GM19238 (cell line): ENCODE data around the gene FBXO45.
"Not testable (repeated sequence)": the region's sequence is repeated elsewhere in the genome, so short reads cannot be mapped to it uniquely, and the experiment has no call there.

ENCODE experiments used
- DNase-seq: peaks from one replicate; pipeline ENCODE4 v3.0.0; 2011; ENCODE audit warnings: low spot score; ENCODE audit not compliant: insufficient read length

FBXO45 gene

DNA sequence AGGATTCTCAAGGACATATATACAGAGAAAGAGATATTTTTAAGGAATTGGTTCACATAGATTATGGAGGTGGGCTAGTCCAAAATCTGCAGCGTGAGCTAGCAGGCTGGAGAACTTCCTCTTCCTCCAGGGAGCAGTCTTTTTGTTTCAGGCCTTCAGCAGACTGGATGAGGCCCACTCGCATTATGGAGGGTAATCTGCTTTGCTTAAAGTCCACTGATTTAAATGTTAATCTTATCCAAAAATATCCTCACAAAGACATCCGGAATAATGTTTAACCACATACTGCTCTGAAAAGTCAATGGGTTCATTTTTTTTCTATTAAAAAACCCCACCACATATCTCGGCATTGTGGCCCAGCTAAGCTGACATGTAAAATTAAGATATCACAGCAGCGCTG lies 48.8 kb downstream of the FBXO45 start:
- DNase-seq: no peak

DNA sequence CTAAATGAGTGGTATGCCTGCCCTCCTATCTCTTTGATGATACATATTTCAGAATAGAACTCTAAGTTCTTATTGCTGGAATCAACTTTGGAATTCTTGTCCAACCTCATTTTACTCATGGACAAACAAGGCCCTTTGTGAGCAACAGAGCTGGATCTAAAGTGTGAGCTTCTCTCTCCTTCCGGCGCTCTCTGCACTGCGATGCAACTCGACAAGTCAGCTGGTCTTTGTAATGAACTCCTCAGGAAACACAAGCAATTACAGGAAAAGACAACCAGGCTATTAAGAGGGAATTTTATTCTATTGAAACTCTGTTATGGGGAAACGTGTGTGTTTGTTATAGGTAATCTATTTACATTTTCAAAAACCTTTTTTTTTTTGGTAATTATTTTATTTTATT lies 50.8 kb downstream of the FBXO45 start:
- no peak for DNase-seq

DNA sequence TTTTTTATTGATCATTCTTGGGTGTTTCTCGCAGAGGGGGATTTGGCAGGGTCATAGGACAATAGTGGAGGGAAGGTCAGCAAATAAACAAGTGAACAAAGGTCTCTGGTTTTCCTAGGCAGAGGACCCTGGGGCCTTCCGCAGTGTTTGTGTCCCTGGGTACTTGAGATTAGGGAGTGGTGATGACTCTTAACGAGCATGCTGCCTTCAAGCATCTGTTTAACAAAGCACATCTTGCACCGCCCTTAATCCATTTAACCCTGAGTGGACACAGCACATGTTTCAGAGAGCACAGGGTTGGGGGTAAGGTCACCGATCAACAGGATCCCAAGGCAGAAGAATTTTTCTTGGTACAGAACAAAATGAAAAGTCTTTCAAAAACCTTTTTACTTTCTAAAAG lies 51.2 kb downstream of the FBXO45 start:
- DNase-seq: not testable (repeated sequence)

DNA sequence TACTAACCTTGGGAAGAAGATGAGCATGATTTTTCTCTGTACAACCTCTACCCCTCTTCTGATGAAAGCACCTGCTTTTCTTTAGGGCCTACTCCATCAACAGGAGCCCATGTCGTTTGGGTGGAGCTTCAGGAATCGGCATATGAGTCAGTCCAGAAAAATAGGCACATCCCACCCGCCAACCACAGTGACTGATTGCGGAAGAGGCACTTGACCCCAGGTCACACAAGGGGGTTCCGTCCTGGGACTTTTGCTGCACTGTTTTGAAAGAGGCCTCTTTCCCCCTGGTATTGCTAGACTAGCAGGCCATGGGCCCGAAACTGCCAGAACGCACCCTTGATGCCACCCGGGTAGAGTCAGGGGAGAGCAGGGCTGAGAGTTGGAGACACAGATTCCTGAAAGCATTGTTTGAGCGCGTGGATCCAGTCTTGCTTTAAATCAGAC lies 51.7 kb downstream of the FBXO45 start:
- DNase-seq: no peak

DNA sequence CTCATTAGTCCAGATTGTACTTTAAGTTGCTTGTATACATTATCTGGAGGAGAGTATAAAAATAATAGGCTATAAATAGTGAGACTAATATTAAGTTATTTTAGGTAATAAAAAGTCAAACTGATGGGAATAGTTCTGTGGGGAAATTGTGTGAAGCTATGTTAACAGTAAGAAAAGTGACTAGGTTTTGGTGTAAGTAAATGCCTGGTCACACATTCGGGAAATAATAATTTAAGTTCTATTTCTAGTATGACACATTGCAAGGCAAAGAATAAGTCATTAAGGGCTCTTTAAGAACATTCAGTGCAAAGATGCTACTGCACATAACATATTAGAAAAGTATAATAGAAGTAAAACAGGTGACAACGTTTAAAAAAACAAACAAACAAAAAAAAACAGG lies 52.2 kb downstream of the FBXO45 start:
- no peak for DNase-seq

DNA sequence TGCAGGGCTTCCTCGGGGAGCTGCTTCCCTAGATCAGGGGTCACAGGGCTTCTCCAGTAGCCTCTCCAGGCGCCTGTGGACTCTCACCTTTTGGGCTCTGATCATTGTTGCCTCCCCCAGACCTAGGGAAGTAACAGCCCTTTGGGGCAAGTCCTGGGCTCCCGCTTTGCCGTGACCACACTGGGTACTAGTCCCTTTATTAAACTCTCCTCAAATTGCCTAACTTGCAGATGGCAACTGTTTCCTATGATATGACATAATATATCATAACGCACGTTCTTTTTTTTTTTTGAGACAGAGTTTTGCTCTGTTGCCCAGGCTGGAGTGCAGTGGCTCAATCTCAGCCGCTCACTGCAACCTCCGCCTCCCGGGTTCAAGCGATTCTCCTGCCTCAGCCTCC lies 53.2 kb downstream of the FBXO45 start:
- no peak for DNase-seq

DNA sequence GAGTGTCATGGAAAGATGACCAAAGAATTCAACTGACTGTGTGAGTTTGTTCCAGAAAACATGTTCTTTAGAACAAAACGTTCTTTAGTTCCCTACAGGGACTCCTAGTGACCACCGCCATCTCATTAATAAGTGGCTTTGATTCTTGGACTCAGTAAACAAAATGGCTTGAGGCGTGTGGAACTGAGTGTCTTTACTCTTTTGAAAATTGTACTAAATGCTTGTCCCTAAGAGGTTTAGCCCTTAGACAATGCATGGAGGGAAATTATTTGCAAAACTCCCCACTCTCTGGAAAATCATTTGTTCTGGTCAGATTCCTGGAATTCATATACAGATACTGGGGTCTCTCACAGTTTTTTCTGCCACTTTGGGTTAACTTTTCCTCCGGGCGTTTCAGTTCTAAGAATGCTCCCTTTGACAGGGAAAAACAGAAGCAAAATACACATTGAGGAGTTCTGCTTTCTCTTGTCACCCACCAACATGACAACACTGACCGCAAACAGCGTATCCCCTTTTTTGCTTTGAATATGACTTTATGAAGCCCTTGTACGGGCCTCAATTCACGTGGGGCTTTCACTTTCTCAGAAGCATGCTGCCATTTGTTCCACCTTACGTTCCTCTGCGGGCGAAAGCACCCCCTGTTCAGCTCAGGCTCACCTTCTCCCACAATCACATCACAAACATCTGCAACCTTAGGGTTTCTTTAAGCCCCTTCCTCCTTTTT lies 55.8 kb downstream of the FBXO45 start:
- no peak for DNase-seq

DNA sequence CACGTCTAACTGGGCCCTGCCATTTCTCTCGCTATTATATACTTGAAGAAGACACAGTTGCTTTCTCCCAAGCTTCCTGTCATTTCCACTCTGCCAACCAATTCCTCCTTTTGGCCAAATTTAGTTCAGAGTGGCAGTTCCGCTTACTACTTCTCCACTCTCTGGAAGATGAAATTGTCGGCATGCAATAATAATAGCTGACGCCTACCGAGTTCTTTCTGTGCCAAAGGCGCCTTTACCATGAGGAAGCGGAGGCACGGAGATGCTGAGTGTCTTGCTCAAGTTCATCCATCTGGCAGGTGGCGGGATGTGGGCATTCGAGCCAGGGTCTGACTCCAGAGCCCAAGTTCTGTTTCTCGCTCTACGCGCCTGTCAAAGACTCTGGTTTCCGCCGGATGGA lies 56.4 kb downstream of the FBXO45 start:
- DNase-seq: no peak

DNA sequence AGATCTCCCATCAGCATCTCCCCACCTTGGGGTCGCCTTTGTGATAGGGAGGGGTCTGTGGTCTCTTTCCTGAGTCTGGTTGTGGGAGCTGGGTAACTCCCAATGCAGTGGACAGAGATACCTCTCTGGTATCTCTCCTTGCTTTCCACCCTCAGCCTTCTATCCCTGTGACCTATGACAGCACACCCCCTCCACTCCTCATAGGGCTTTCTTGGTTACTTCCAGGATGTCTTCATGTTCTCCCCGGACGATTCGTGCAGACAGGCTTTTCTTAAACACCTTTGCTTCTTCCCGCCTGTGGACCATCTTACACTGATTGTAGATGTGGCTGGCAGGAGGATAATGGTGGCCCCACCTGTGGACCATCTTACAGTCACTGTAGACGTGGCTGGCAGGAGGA lies 56.9 kb downstream of the FBXO45 start:
- DNase-seq: no peak

DNA sequence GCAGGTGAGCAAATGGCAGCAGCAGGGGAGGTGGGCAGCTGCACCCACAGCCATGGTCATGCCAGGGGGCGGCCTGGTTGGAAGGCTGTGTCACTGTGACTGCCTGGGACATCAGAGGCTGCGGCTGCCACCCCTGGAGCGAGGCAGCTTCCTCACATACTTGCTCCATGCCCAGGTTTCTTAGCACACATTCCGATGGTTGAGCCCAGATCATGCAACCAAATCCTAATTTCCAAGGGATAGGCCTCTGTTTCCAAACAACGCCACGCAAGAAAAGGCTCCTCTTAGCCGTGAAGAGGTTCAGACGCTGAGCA lies 59.4 kb downstream of the FBXO45 start:
- no peak for DNase-seq

DNA sequence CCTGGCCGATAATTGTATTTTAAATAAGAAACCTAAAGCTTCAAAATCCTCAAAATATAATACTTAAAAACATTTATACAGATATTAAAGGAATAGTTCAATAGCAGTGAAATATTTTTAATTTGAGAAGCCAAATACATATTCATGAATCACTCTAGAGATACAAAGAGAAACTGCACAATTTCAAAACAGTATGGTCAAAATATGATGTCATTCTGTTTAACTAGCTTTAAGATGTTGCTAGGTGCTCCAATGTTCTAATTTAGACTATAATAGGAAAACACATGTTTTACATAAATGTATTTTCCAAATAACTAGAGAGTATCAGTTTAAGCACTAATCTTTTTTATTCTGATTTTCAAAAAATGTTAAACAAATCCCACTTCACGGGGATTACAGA lies 60.8 kb downstream of the FBXO45 start:
- no peak for DNase-seq

DNA sequence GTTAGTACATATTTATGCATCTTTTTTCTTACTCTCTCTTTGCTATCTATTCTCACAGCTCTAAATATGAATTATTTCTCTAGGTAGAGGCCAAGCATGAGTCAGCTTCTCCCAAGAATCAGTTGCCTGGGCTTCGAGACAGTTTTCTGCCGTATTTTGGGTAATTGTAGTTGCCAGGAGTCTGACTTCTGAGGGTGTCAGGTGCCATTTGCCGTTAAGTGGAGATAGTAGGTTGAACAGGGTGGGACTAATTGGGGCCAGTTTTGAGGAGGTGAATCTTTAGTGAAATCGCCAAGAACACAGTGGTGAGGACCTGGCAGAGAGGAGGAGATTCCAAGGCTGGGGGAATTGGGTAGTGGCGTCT lies 63.2 kb downstream of the FBXO45 start:
- no peak for DNase-seq

DNA sequence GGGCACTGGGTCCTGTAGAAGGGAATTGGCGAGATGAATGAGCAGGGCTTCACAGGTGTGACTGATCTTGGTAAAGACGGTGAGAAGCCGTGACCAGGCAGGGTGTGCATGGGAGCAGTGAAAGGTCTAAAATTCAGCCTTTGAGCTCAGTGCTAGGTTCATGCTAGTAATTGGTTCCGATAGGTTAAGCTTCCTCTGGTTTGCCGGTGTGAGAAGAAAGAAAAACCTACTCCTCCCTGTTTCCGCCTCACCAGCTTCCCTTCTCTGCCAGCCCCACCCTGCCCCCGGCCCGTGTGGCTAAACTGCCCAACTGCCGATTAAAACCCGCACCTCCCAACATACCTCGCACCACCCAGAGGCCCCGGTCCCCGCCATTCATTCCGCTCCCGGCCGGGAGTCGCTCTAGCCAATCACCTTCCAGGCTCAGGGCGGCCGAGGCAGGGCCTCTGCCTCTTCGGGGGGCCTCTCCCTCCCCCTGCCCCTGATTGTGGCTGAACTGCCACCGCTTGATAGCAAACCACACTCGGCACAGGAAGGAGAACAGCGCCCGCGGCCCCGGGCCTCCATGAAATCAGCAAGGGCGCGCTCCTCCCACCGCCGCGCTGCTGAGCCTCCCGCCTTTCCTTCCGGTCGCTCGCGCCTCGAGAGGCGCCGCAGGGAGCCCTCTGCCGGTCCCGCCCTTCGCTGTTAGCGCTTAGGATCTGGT lies 63.7 kb downstream of the FBXO45 start:
- DNase-seq: peak; percentile 83

DNA sequence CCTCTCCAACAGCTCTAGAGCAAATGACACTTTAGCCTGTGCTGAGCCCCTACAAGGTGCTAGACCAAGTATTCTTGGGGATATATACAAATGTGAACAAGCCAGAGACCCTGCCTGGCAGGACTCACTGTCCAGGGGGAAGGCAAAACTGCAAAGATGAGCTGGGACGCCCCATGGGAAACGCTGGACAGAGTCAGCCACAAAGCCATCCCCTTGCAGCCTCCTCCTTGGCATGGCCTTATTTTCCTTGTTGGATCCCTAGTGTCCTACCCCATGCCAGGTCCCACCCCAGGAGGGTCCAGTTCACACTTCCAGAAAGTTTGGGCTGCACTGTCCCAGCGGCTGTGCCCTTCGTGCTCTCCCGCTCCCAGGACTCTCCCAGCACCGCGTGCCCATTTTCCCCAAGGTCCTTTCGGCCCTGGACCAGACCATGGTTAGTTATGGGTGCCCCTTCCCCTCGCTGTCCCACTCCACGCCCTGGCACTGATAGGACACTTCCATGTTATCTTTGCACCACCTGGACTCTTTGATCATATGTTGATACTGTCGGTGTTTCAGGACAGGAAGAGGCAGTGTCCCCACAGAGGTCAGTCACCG lies 65.2 kb downstream of the FBXO45 start:
- DNase-seq: no peak

DNA sequence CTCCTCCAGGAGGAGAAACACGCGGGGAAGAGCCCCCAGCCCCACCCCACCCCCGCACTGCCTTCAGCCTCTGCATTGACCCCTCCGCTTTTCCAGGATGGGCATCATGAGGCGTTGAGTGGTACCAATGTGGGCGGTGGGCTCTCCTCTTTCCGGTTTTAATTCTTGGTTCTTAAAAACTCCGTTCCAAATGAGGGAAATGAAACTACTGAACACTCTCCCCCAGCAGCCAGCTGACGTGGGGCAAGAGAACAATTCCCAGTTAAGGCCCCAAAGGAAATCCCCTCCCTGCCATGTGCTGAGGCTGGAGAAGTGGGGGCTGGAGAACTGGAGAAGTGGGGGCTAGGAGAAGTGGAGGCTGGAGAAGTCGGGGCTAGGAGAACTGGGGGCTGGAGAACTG lies 65.8 kb downstream of the FBXO45 start:
- no peak for DNase-seq

DNA sequence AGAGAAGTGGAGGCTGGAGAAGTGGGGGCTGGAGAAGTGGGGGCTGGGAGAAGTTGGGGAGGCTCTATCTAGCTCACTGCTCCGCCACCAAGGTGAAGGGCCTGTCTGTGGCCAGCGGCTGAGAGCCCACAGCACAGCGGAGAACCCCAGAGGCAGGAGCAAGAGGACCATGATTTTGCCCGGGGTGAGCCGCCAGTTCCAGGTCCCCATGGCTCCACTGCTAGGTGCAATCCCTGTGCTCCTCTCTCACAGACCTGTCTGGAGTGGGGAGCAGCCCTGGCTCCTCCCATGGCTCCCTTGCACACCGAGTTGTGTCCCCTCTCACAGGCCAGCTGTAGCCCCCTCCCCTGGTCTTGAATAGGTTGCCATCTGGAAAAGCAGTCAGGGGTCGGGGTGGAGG lies 66.4 kb downstream of the FBXO45 start:
- no peak for DNase-seq

DNA sequence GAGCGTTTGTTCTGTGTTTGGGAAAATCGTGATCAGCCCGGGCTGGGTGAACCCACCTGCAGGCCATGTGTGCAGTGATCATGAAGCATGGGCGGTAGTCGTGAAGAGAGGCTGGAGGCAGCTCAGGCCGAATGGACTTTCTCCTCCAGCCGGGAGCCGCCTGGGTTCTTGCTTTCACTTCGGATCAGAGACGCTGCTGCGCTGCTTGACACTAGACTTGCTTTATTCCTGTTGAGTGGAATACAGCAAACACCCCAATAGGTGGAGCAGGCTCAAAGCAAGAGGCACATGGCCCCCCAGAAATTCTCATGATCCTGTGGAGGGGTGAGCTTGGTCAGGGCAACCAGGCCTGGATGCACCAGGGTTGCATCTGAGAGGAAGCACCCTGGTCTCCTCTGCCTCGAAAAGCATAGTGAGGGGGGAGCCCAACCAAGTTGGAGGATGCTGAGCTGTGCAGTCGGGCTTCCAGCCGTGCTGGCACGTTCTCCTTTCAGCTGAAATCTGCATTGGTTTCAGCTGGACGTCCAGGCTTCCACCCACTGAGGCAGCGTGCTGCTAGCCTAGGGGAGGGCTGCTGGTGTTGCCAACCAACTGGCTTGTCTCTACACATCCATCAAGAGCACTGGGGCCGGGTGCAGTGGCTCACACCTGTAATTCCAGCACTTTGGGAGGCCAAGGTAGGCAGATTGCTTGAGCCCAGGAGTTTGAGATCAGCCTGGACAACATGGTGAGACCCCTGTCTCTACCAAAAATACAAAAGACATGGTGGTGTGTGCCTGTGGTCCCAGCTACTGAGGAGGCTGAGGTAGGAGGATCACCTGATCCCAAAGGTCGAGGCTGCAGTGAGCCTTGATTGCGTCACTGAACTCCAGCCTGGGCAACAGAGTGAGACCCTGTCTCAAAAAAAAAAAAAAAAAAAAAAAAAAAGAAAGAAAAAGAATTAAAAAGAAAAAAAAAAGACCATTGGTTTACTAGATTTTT lies 68.2 kb downstream of the FBXO45 start:
- no peak for DNase-seq

DNA sequence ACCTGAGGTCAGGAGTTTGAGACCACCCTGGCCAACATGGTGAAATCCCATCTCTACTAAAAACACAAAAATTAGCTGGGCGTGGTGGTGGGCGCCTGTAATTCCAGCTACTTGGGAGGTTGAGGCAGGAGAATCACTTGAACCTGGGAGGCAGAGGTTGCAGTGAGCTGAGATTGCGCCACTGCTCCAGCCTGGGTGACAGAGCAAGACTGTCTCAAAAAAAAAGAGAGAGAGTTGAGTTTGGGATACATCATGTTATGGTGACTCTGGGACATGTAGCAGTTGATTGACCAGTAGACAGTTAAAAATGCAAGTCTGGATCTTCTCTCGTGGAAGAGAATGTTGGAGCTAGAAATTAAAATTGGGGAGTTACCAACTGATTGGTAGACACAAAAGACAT lies 69.5 kb downstream of the FBXO45 start:
- not testable (repeated sequence) for DNase-seq
